OCI-LY1 (cell line): ENCODE data around the gene FBN2.

ENCODE experiments used
- EZH2 ChIP-seq: fragments of 200-600 bp; sonication (generic), shearing (Covaris generic); IDR thresholded peaks from 2 replicates; pipeline ENCODE4 v1.8.0; 2017; ENCODE audit warnings: borderline replicate concordance, mixed run types, mild to moderate bottlenecking, antibody characterized with exemption, low read length, moderate library complexity, mixed read lengths
- TF ChIP-seq, protein P1 (sequence below): fragments of 200-600 bp; sonication (generic), shearing (Covaris generic); IDR thresholded peaks from 2 replicates; pipeline ENCODE4 v1.5.1; 2017; ENCODE audit warnings: mild to moderate bottlenecking, antibody characterized with exemption, low read length, moderate library complexity, mixed read lengths

DNA sequence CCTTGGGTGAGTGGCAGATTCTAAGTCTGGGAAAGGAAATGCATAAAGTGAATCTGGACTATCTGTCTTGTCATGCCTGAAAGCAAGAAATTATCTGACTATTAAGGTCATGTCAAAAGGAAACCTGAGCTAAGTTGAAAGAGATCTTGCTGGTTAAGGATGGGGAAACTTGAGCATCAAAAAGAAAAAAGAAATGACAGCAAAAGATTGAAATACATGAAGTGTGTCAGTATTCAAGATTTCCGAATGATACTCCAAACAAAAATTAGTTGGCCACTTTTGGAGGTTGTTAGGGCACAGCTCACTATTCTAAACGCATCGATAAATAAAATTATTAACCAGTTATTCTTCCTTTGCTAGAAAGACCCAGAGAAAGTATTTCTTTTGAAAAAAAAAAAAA, 3.3 kb upstream of the FBN2 start:
- no peak for TF ChIP-seq EZH2
- TF ChIP-seq, protein P1, sequence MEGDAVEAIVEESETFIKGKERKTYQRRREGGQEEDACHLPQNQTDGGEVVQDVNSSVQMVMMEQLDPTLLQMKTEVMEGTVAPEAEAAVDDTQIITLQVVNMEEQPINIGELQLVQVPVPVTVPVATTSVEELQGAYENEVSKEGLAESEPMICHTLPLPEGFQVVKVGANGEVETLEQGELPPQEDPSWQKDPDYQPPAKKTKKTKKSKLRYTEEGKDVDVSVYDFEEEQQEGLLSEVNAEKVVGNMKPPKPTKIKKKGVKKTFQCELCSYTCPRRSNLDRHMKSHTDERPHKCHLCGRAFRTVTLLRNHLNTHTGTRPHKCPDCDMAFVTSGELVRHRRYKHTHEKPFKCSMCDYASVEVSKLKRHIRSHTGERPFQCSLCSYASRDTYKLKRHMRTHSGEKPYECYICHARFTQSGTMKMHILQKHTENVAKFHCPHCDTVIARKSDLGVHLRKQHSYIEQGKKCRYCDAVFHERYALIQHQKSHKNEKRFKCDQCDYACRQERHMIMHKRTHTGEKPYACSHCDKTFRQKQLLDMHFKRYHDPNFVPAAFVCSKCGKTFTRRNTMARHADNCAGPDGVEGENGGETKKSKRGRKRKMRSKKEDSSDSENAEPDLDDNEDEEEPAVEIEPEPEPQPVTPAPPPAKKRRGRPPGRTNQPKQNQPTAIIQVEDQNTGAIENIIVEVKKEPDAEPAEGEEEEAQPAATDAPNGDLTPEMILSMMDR = no peak
